Measurements from ENCODE around the gene COQ4. TPM values are rescaled to one million over a fixed set of nuclear protein-coding genes. Genes with fewer than 3 reads are reported as not detected.

Gene COQ4
- polyA plus RNA-seq, 1 of the 3 experiments (the other 2 are of a cell fraction) = 57.2 TPM

- CTCF ChIA-PET = interaction anchor here (0.8 to 5.5 kb wide), 3 partner anchors 9 to 44 kb away, joined by 3 to 25 read pairs (median 4); partner anchors contain the start of gene CERCAM
- no peak overlapping the region for H3K27ac ChIP-seq (ENCODE audit: low read depth in 2 of 2, low read length in 1 of 2)
- no peak for DNase-seq
- POLR2A ChIA-PET = no interaction called here
- peaks cover 0 to 7% of the 10 kb centered on the region in 2 experiments for H3K36me3 ChIP-seq (replicated peaks in 1 of 2; ENCODE audit: control insufficient read depth in 1 of 2, insufficient read depth in 2 of 2, low read length in 1 of 2)
- no peak overlapping the region for H2AFZ ChIP-seq (ENCODE audit: low read depth)
- peaks cover 67% of the 10 kb centered on the region for H3K79me2 ChIP-seq (ENCODE audit: insufficient read depth)
- H3K4me3 ChIP-seq (ENCODE audit: low read depth in 2 of 2, low read length in 1 of 2) = no peak overlapping the region
- H3K9ac ChIP-seq = no peak overlapping the region
- H3K4me1 ChIP-seq (ENCODE audit: control insufficient read depth in 1 of 2, insufficient read depth in 2 of 2, low read depth in 1 of 2, low read length in 1 of 2) = peaks cover 0 to 15% of the 10 kb centered on the region in 2 experiments; a peak in 2 of 4 replicates
- no peaks in the 10 kb centered on the region for H3K9me3 ChIP-seq
- no peaks in the 10 kb centered on the region for H3K9me2 ChIP-seq
- no peaks in the 10 kb centered on the region for H3K27me3 ChIP-seq (ENCODE audit: insufficient read depth)
- H3K4me2 ChIP-seq = no peak overlapping the region
- TF ChIP-seq CHD2 (IDR thresholded peaks at IDR 0.05; ENCODE audit: low read length, partially characterized antibody) (no peak), GATA2 (CRISPR knock-in tag; IDR thresholded peaks at IDR 0.05) (no peak), GABPA (IDR thresholded peaks at IDR 0.05; ENCODE audit: low read depth) (no peak), RFX5 (IDR thresholded peaks at IDR 0.05; ENCODE audit: low read length) (no peak), POLR2AphosphoS5 (IDR thresholded peaks at IDR 0.05; ENCODE audit: low read depth, low read length) (no peak), NFIC (IDR thresholded peaks at IDR 0.05; ENCODE audit: borderline replicate concordance) (no peak), FOSL2 (IDR thresholded peaks at IDR 0.05; ENCODE audit: borderline replicate concordance, low read depth) (no peak), IRF3 (IDR thresholded peaks at IDR 0.05; ENCODE audit: low read depth, low read length) (no peak), USF2 (IDR thresholded peaks at IDR 0.05; ENCODE audit: borderline replicate concordance, low read depth, low read length) (no peak), SIN3A (IDR thresholded peaks at IDR 0.05; ENCODE audit: borderline replicate concordance, low read depth, low read length) (no peak), TAF1 (IDR thresholded peaks at IDR 0.05; ENCODE audit: borderline replicate concordance, low read depth, low read length) (no peak), RXRA (IDR thresholded peaks at IDR 0.05; ENCODE audit: borderline replicate concordance, low read depth) (no peak), CTCF (IDR thresholded peaks at IDR 0.05) (no peak), RCOR1 (IDR thresholded peaks at IDR 0.05; ENCODE audit: low read length) (no peak), EZH2phosphoT487 (IDR thresholded peaks at IDR 0.05; ENCODE audit: borderline replicate concordance, low read depth) (no peak), REST (IDR thresholded peaks at IDR 0.05; ENCODE audit: low read depth, low read length) (no peak), MAX (IDR thresholded peaks at IDR 0.05; ENCODE audit: low read depth) (no peak), JUND (IDR thresholded peaks at IDR 0.05) (no peak), USF1 (IDR thresholded peaks at IDR 0.05; ENCODE audit: borderline replicate concordance, low read depth) (no peak), TCF12 (IDR thresholded peaks at IDR 0.05) (no peak)
- WGBS (ENCODE audit: low lambda C conversion rate) = 92% methylated on average over 5 of the region's 5 CpGs
- H4K20me1 ChIP-seq (ENCODE audit: insufficient read depth) = no peaks in the 10 kb centered on the region
- peaks cover 7% of the 10 kb centered on the region for H3F3A ChIP-seq (replicated peaks; ENCODE audit: insufficient read depth)
Measured at GRCh38 chr9:128375865-128376264, 53.2 kb downstream of the COQ4 start.

Measured in SK-N-SH (cell line).